GM12874 (cell line): Measurements from ENCODE around the gene WIF1.

Experiments used
- TF ChIP-seq, protein P1 (sequence below): IDR thresholded peaks from 2 replicates; pipeline ENCODE4 v1.5.1; 2011; ENCODE audit warnings: low read depth, mild to moderate bottlenecking, control low read depth, low read length, moderate library complexity; ENCODE audit not compliant: insufficient read depth

Gene WIF1

DNA sequence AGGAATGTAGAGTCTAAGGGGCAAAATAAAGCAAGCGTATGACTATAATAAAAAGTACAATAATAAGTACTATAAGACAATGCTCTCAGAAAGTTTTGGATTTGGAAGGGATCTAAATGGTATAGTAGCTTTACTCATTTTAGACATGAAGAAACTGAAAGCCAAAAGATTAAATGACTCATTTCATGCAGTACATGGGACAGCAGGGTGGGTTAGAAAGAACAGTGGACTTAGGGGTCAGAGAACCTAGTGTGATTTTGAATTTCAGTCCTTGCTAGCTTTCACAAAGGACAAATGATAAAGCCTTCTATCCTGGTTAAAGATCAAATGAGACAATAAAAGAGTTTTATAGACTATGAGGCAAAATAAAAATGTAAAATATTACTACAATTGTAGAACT lies 41.5 kb upstream of the WIF1 start:
- TF ChIP-seq, protein P1, sequence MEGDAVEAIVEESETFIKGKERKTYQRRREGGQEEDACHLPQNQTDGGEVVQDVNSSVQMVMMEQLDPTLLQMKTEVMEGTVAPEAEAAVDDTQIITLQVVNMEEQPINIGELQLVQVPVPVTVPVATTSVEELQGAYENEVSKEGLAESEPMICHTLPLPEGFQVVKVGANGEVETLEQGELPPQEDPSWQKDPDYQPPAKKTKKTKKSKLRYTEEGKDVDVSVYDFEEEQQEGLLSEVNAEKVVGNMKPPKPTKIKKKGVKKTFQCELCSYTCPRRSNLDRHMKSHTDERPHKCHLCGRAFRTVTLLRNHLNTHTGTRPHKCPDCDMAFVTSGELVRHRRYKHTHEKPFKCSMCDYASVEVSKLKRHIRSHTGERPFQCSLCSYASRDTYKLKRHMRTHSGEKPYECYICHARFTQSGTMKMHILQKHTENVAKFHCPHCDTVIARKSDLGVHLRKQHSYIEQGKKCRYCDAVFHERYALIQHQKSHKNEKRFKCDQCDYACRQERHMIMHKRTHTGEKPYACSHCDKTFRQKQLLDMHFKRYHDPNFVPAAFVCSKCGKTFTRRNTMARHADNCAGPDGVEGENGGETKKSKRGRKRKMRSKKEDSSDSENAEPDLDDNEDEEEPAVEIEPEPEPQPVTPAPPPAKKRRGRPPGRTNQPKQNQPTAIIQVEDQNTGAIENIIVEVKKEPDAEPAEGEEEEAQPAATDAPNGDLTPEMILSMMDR, result no peak

DNA sequence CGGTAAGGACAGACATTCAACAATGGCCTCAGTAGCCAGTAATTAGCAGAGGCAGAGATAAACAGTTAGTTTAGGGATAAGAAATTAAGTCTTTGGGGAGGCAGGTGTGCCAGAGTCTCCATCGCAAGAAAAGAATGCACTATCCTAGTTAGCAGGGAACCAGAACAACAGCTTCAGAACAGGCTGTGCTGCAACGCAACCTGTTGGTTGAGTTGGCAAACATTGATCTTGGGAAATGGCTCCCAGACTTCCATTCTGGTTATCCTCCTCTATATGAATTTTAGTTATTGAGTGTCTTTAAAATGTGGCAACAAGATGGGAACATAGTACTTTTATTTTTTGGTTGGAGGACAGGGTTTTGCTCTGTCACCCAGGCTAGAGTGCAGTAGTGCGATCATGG lies 36.0 kb upstream of the WIF1 start:
- TF ChIP-seq, protein P1, result no peak

DNA sequence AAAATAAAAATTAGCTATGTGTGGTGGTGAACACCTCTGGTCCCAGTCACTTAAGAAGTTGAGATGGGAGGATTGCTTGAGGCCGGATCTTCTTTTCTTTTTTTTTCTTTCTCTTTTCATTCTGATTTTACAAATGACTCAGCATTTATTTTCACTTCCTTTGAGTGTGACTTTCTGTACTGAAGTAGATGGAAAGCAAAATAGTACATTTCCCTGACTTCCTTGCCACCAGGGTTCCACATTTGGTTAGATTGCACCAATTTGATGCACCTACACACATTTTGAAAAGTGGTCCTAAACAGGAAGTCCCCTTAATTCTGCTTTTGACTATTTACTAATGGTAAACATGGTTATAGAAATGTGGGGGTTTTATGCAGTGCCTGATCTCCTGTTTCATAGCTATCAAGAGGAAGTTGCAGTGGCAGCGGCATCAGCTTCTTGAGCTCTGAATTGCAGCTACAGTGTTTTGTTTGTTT lies 35.3 kb upstream of the WIF1 start:
- TF ChIP-seq, protein P1, result no peak

DNA sequence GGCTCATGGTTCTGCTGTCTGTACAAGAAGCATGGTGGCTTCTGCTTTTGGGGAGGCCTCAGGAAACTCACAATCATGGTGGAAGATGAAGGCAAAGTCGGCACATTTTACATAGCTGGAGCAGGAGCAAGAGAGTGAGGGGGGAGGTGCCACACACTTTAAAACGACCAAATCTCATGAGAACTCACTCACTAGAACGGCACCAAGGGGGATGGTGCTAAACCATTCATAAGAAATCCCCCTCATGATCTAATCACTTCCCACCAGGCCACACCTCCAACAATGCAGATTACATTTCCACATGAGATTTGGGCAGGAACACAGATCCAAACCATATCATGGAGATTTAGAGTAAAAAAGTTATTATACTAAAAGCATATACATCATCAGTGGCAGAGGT lies 34.7 kb upstream of the WIF1 start:
- TF ChIP-seq, protein P1, result no peak

DNA sequence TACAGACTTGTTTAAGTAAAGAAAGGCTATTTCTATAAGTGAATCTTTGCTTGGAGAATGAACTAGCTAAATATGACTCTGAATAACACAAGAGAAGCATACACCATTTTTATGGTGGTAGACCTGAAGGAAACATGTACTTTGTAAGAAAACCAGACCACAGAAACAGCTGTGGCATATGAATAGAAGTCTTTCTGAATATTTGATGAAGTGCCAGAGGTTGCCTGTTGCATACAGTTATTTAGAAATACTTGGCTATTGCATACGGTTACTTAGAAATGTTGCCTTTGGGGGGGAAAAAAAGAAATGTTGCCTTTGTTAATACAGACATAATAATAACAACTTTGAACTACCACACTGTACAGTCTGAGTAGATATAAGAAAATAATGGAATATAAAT lies 31.5 kb upstream of the WIF1 start:
- TF ChIP-seq, protein P1, result no peak

DNA sequence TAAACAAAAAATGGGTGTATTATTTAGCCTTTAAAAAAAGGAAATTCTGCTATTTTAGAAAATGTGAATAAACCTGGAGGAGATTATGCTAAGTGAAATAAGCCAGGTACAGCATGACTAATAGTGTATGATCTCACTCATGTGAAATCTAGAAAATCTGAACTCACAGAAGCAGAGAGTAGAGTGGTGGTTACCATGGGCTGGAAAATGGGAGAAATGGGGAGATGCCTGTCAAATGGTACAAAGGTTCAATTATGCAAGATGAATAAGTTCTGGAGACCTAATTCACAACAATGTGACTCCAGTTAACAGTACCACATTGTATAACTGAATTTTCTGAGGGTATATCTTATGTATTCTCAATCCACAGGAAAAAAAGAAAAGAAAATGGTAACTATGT lies 30.9 kb upstream of the WIF1 start:
- TF ChIP-seq, protein P1, result no peak

DNA sequence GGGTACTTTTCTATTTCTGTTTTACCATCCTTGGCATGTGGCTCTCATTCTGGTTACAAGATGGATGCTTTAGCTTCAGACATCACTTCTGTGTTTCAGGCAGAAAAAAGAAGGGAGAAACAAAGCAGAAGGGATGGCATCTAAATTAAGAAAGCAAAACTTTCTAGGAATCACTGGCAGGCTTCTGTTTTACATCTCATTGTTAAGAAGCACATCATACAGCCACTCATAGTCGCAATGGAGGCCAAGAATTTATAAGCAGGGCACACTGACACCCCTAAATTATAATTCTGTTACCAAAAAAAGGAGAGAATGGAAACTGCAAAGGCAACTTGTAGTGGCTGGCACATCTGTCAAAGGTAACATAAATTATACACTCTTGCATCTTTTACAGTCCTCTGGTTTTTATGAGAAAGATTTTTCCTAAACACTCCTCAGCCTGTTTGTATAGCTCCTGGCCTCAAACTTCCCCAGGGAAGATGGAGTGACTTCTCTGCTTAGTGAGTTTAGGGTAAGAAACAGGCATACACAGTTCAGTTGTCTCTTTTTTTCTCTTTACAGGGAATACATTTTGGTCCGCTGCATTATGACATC lies 26.3 kb upstream of the WIF1 start:
- TF ChIP-seq, protein P1, result no peak
